Limb (tissue), 2 donors: Measurements from ENCODE around the gene IFFO2.

Experiments
- DNase-seq, 2 donors: peaks; one replicate each; pipeline ENCODE4 v3.0.0-alpha.2; 2016; ENCODE audit errors: extremely low spot score in 2 of 2

IFFO2 gene

DNA sequence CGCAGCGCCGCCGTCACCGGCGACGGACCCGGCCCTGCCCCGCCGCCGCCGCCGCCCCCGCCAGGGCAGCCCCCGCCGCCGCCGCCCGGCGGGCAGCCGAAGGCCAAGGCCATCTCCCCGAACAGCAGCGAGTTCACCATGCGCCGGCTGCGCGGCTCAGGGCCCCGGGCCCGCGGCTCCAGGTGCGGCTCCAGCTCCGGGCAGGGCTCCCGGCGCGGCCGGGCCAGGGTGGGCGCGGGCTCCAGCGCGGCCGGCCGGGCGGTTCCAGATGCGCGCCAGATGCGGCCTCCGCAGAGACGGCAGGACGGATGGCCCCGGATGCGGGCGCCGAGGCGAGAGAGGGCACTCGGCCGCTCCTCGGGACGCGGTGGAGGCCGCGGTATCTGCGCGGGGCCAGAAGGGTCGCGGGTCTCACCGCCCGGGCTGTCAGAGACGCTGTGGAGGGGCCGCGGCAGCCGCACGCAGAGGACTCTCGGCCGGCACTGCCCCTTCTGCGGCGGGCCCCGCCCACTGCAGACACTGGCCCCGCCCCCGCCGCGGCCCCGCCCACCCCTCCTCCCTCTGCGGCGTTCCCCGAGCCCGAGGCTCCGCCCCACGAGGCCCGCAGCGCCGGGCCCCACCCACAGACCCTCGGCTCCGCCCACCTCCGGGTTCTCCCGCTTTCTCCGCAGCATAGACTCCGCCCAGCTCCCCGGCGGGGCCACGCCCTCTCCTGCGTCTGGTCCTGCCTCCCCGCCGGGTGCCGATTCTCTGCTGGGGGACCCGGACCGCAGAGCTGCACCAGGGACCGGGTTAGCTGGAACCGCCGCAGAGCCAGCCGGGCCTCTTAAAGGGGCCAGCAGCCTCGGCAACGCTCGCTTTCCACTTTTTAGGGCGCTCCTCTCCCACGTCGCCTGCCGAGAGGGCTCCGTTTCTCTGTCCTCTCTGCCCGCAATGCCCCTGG, at the start of gene IFFO2:
TSS of gene IFFO2 (minus strand) at position 484 of the 943 bp plus-strand sequence. CDS start at position 140, 344 bp downstream.
- peak; percentile 93 to 99 for DNase-seq

DNA sequence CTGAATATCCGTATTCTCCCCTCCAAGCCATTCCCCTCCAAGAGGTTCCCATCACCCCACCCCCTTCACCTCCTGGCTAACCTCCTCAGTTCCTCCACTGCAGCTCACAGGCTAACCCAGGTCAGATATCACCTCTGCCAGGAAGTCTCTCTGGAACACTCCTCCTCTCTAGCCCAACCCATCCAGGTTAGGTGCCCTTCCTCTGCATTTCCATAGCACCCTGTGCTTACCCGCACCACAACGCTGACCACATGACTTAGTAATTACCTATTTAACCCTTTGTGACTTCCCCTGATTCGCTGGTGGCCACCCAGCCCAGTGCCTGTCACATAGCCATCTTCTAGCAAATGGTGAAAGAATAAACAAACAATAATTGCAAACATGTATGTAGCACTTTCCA, 49.5 kb upstream of the IFFO2 start:
- no peak for DNase-seq

DNA sequence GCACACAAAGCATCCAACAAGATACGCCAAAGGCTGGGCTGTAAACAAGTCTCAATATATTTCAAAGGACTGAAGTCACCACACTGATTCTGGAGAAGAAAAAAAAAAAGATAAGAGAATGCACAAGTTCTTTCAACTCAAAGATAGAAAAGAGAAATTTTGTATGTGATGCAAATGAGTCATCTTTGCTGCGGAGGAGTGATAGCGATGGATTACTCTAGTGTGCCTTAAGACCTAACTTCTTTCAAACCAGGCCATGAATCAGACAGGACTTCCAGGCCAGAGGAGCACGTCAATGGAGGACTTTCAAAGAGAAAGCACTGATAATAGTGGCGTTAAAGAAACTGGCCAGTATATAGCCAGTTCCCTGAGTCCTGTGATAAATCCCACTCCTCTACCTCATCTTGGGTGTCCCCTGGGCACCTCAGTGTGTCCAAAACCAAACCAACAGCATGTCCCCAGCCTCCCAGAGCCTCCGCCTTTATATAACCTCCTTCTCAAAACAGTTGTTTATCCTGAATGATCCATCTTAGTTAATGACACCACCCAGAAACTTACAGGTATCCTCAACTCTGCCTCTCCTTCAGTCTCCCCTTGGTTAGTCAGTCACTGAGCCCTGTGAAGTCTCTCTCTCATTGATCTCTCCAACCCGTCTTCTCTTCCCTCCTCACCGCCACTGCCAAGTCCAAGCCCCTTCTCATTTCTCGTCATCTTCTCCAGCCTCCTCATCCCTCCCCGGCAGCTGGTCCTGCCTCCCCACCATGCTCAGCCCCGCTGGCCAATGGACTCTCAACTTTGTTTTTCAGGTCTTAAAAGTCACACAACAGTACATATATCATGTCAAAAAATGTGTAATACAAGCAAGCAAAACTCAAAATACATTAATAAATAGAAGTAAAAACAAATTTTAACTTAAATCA, 47.2 kb upstream of the IFFO2 start:
- DNase-seq: no peak

DNA sequence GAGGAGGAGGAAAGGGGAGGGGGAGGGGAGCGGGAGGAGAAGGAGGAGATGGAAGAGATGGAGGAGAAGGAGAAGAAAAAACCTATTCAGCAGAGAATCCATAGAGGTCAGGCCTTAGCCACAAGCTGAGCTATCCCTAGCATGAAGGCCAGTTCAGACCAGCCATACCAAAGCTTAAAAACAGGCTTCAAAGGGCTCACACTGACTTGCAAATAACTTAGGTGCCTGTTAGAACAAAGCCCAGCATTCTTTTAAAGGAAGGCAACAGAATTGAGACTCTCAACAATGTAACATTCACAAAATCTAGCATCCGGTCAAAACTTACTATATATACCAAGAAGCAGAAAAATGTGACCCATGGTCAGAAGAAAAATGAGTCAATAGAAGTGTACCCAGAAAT, 43.6 kb upstream of the IFFO2 start:
- no peak for DNase-seq

DNA sequence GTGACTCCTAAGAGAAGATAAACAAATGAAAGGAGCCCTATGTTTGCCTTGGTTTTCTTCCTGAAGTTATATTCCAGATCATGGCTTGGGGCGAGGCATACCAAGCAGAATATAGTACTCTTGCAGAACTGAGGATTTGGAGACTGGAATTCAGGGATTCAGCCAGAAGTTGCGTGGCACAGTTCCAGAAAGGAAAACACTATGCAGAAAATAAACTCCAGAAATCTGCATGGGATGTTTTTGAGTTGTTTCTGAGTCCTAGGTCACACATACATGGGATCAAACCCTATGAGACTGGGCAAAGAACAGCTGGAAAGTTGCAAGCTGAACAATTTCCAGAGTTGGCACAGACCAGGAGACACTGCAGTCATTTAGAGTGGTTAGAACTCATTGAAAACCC, 42.9 kb upstream of the IFFO2 start:
- peak in 1 of 2 donors; percentile 29 for DNase-seq

DNA sequence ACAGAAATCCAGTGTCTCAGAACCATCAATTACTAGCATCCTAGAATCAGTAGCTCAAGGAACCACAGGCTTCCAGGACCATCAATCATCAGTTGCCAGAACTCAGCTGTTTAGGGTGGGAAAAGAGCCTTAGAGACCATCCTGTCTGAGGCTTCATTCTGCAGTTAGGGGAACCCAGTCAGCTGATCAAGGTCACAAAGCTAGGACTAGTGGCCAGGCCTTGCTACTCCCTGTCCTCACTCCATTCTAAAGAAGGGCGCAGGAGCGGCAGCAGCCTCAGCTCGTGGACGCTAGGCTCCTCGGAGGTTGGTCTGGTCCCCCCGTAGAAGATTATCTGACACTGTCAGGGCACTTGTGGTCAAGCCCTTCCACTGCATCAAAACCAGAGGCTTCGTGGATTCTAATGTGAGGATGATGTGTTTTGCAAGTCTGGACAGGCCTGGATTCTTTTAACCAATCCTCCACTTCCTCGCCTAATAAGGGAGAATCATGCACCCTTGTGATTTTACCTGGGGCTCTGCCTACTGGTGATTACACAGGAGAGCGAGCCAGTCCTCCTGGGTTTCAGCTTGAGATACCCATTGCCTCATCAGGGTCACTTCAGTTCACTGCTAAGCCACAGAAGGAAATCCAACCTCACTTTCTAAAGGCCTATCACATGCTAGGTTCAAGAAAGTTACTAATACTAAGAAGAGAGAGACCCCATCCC, 41.7 kb upstream of the IFFO2 start:
- no peak for DNase-seq

DNA sequence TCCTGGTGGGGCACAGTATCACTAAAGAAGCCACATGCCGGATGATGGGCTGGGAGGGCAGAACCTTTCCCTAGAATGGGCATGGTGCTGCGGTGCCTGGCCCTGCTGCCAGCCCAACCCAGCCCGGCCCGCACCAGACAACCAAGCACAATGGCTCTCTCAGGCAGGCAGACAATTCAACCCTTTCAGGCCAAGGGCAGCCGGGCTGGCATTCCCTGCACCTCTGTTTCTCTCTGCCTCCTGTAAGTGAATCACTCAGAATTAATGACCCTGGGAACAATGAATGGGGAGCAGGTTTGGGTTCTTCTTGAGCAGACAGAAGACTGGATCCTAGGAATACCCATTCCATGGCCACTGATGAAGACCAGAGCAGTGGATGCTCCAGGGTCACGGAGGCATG, 41.0 kb upstream of the IFFO2 start:
- DNase-seq: no peak

DNA sequence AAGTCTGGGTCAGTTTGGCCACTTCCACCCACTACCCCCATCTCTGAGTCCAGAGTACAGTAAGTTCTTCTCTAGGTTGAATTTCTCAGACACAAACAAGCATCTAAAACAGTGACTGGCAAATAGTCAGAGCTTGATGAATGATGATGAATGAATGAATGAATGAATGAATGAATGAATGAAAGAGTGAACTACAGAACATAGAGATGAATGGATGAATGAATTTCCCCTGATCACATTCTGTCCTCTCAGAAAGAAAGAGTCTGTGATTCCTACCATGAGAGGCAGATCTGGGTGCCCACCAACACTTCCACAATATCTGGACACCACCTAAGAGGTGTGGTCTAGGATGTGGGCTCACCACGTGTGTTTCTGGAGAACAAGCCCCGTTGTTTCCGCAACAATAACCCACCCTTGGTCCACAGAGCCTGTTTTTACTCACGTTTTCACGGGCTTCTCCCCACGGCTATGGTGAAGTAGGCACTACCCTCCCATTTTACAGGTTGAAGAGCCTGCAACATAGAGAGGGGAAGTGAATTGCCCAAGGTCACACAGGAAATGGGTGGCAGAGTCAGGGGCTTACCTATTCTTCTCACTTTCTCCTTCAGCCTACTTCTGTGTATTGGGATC, 40.2 kb upstream of the IFFO2 start:
- DNase-seq: no peak

DNA sequence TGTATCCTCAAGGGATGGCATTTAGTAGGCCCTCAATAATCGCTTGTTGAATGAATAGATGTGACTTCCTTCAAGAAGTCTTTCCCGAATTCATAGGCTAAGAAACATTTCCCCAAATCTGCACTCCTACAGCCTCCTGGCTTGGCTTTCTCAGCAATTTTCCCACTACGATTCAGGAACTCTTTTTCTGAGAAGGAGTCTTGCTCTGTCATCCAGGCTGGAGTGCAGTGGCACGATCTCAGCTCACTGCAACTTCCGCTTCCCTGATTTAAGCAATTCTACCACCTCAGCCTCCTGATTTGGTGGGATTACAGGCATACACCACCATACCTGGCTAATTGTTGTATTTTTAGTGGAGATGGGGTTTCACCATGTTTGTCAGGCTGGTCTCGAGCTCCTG, 37.9 kb upstream of the IFFO2 start:
- DNase-seq: no peak

DNA sequence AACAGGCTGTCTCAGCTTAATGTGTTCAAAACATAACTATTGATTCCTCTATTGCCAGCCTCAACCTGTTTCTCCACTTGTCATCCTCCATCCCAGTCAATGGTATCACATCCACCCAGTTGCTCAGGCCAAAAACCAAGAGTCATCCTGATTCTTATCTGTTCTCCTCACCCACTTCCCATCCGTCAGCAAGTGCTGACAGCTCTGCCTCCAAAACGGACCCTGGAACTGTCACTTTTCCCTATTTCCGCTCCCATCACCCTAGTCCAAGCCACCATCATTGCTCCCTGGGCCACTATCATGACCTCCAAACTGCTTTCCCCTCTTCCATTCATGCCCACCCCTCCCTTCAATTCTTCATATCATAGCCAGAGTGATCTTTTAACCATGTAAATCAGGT, 36.2 kb upstream of the IFFO2 start:
- no peak for DNase-seq

DNA sequence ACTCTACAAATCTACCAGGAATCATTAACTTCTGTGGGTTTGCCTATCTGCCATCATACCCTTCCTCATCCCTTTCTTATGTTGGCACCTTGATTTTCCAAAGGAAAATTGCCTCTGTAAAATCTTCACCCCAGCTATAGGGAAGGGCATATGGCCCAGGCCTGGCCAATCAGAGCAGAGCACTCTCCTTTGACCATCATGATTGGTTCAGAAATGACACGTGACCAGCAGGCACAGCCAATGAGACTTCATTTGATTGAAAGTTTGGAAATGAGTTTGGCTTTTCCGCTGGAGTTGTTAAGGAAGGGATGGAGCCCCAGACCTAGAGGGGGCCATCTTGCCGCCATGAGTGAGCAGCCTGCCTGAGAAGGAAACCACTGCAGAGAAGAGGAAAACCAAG, 35.1 kb upstream of the IFFO2 start:
- no peak for DNase-seq

DNA sequence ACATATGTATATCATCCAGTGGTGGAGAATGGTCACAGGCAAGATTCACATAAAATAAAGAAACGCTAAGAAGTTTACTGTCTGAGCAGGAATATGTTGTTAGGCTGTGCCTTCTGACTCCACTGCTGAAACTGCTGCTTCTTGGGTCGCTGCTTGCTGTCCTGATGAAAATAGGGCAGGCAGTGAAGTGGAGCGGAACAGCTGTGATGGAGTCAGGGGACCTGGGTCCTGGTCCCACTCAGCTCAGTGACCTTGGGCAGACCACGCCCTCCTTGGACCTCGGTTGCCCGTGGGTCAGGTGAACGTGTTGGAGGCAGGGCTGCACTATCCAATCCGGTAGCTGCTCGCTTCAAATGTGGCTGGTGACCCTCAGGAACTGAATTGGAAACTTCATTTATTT, 33.4 kb upstream of the IFFO2 start:
- DNase-seq: no peak

DNA sequence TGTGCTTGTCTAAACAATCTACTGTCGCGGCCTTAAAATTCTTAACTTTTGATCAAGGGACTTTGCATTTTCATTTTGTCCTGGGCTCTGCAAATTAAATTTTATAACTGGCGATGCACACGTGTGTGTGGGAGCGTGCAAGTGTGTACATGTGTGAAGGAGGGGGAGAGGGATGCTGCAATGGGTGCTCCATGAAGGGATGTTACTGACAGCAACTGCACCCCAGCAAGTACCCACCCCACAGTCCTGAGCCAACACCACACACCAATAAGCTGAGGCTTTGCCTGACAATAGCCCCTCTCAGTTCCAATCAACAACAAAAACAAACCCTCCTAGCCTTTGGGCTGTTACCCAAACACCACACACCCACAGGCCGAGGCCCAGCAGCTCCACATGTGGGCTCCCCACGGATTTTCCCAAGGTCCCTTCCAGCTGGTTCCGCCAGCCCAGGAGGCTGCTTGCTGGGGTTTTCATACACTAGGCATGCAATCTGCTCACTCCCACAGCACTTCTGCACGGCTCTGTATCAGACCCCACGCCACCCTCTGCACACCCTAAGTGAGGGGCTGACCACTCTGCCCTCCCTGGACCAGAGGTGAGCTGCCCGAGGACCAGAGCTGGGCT, 32.8 kb upstream of the IFFO2 start:
- DNase-seq: no peak

DNA sequence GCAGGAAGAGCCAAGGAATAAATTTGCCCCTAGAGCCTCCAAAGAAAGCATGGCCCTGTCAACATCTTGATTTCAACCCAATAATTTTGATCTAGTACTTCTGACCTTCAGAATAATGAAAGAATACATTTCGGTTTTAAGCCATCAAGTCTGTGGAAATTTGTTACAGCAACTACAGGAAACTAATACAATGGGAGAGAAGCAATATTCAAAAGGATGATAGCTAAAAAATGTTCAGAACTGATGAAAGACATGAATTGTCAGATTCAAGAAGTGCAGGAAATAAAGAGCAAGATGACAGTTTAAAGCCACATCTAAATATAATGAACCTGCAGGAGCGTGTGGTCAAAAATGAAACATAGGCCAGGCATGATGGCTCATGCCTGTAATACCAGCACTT, 24.8 kb upstream of the IFFO2 start:
- DNase-seq: no peak

DNA sequence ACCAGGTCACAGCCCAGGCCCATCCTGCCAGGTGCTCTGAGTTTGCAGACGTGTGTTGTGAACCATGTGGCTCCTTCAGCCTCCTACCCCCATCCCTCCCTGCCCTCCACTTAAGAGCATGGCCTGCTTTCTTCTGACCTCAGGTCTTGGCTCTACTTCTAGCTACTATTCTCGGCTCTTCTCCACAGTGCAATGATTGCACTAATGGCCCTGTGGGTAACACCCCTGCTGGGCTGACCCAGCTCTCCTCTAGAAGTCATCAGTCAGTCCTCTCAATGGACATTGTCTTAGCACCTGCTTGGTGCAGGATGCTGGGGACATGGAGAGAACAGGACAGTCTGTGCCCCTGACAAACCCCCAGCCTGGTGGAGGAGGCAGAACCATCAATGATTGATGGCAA, 22.2 kb upstream of the IFFO2 start:
- DNase-seq: no peak

DNA sequence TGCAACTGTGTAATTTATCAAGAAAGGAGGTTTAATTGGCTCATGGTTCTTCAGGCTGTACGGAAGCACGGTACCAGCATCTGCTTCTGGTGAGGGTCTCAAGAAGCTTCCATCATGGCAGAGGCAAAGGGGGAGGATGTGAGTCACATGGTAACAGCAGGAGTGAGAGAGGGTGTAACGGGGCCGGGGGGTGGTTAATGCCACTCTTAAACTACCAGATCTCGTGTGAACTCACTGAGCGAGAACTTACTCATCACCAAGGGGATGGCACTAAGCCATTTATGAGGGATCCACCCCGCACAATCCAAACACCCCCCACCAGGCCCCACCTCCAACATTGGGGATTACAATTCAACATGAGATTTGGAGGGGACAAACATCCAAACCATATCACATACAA, 21.0 kb upstream of the IFFO2 start:
- DNase-seq: no peak

DNA sequence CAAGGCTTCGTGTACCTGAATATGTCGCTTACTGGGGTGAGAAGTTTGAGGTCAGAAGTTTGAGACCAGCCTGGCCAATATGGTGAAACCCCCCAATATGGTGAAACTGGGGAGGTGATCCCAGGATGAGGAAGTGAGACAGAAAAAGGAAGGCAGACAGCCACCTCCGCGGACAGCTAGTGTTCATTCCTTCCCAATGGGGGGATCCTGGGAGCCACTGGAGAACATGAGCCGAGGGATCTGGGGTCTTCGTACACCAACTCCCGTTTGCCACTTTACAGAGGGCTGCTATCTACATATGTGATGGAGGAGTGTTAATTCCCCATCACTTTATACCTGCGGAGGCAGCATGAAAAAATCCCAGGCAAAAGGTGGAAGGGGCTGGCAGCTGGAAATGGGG, 19.6 kb upstream of the IFFO2 start:
- DNase-seq: no peak

DNA sequence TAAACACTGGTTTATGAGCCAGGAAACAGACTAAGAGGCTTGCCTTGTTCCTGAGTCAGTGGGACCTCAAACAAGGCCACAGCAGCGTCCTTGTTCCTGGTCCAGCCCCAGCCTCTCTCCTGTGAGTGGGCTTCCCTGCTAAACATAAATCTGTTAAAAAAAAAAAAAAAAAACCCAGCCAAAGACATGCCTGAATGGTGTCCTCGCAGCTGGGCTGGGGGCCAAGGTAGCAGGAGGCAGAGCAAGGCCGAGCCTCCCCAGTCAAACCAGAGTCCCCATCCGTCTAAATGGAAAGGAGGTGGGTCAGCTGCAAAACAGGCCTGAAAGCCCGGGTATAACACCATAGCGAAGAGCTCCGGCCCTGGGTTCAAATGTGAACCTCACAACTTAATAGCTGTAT, 18.1 kb upstream of the IFFO2 start:
- no peak for DNase-seq

DNA sequence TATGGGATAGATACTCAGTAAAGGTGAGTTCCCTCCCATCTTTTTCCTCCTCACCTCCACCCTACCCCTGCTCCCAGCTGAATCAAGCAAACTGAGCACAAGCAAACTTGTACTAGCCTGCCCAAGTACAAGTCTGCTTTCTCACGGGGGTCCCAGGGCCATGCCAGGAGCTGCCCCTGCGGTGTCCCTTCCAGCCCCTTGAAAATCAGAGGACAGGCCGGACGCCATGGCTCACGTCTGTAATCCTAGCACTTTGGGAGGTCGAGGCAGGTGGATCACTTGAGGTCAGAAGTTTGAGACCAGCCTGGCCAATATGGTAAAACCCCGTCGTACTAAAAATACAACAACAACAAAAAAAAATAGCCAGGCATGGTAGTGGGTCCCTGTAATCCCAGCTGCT, 17.5 kb upstream of the IFFO2 start:
- DNase-seq: no peak

DNA sequence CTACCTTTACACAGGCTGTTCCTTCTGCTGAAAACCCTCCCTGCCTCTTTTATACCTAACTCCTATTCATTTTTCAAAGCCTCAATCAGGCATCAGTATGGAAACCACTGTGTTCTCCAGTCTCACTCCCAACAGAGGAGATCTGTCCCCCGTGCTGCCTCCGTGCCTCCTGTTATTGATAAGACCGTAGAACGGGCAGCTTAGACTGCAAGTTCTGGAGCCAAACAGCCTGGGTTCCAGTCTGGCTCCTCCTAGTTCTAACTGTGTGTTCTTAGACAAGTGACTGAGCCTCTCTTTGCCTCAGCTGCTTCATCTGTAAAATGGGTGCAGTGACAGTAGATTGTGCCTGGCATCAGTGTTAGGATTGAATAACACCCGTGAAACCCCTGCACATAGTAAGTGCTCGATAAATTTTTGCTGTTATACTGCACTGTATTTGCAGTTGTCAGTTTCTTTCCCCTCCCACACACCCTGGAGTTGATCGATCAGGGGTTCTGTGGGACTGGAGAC, 17.0 kb upstream of the IFFO2 start:
- no peak for DNase-seq

DNA sequence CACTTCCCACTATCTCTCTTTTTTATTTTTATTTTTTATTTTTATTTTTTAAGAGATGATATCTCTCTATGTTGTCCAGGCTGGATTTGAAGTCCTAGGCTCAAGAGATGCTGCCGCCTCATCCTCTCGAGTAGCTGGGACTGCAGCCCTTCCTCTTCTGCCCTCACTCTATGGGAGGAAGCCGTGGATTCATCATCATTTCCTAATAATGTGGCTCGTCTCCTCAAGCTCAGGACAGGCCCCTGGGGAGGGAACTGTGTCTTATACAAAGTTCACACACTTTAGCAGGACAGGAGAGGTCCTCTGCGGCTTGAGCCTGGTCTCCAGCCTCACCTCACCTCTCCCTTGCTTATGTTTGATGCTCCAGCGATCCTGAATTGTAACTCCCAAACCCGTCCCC, 16.5 kb upstream of the IFFO2 start:
- no peak for DNase-seq
